Heart left ventricle (tissue), 16 donors: ENCODE data around the gene FBXO21. TPM values are rescaled to one million over a fixed set of nuclear protein-coding genes. Genes with fewer than 3 reads are reported as not detected.

Source experiments
- ATAC-seq, 4 donors: fragments of 200-7000 bp; cut with Tn5 transposase; one replicate each; pipeline ENCODE4 v1.9.1; 2020 to 2022; ENCODE audit warnings: moderate library complexity in 4 of 4, mild to moderate bottlenecking in 3 of 4, moderate number of reproducible peaks in 1 of 4
- DNase-seq, 5 donors: peaks; one replicate each; pipeline ENCODE4 v3.0.0-alpha.2; 2020
- H3K27ac ChIP-seq, 12 donors: fragments of 200-600 bp; sonication (generic) in 4 of 12; one replicate each; pipeline versions ENCODE4 v1.5.0 to v1.8.0; 2016 to 2022; ENCODE audit warnings: mild to moderate bottlenecking in 2 of 12
- H3K27me3 ChIP-seq, 9 donors: fragments of 200-600 bp; sonication (generic) in 2 of 9; one replicate each; pipeline versions ENCODE4 v1.5.1 to v1.8.0; 2016 to 2022; ENCODE audit warnings: mild to moderate bottlenecking in 3 of 9
- H3K36me3 ChIP-seq, 9 donors: fragments of 200-600 bp; sonication (generic) in 2 of 9; one replicate each; pipeline versions ENCODE4 v1.5.0 to v1.8.0; 2018 to 2022; ENCODE audit warnings: mild to moderate bottlenecking in 2 of 9
- H3K4me1 ChIP-seq, 12 donors: fragments of 200-600 bp; sonication (generic) in 4 of 12; one replicate each; pipeline versions ENCODE4 v1.5.0 to v1.8.0; 2016 to 2022; ENCODE audit warnings: mild to moderate bottlenecking in 3 of 12
- H3K4me3 ChIP-seq, 12 donors: fragments of 200-600 bp; sonication (generic) in 4 of 12; one replicate each; pipeline versions ENCODE4 v1.5.0 to v1.8.0; 2017 to 2022; ENCODE audit warnings: mild to moderate bottlenecking in 9 of 12, moderate library complexity in 4 of 12
- H3K9me3 ChIP-seq, 12 donors: fragments of 200-600 bp; sonication (generic) in 4 of 12; one replicate each; pipeline versions ENCODE4 v1.5.0 to v1.8.0; 2016 to 2022; ENCODE audit warnings: mild to moderate bottlenecking in 1 of 12
- POLR2A ChIP-seq, 2 donors: fragments of 450-650 bp; IDR thresholded peaks; one replicate each; pipeline ENCODE4 v1.6.1; 2017; ENCODE audit warnings: antibody characterized with exemption in 2 of 2, mild to moderate bottlenecking in 2 of 2, moderate library complexity in 2 of 2
- WGBS, 4 donors: extraction: QIAGEN DNeasy Blood & Tissue Kit in 2 of 4; methylation state at CpG; one replicate each; pipeline versions ENCODE4 v1.1.5 to v1.1.7; 2013 to 2018; 5-methylcytosine and 5-hydroxymethylcytosine counted together
- intact Hi-C, 10 donors: fragments of 100-400 bp; cut with DNase I; formaldehyde crosslinking; loops; one replicate each; pipeline versions ENCODE4 v1.11.1 to v1.14.2; 2022
- polyA plus RNA-seq, 2 donors: library from polyadenylated mRNA; stranded (reverse); fragments of 200-250 nt; gene quantifications; one replicate each; pipeline ENCODE4 v1.2.3, GENCODE V29; 2013
- total RNA-seq, 9 donors: library from RNA; depleted of rRNA in 2 of 9; stranded (reverse); fragments of >200 nt in 2 of 9; fragmentation: NEBNext Ultra II Directional in 3 of 9; extraction: Animal tissue kit (Norgen Biotek cat#: 25700) in 3 of 9; gene quantifications; one replicate each; pipeline versions ENCODE4 v1.1.0 to v1.2.4, GENCODE V29; 2016 to 2023
- TF ChIP-seq, protein P1 (sequence below), 12 donors: fragments of 200-600 bp; sonication (generic) in 4 of 12; IDR thresholded peaks; one replicate each; pipeline versions ENCODE4 v1.5.0 to v1.8.0; 2018 to 2022; ENCODE audit warnings: antibody characterized with exemption in 12 of 12, mild to moderate bottlenecking in 5 of 12
- donor health status: ischemic (EF 13 %, LVEDD 7.1; RV severe dilation, severe dysfunction).
- donor health status: healthy with polysubstance abuse.
- donor health status: DM: no; HTN: yes; CAD: no.
- donor health status: DM: no; HTN: no; CAD: no.
- donor health status: ischemic (EF 25% LVEDD 6.9; RV normal size, moderate dysfunction).
- donor health status: ischemic (EF 25% LVEDD 5.7; RV mildly dilated, moderate dysfunction).
- donor health status: healthy.
- donor health status: DM: yes; HTN: yes; CAD: no.
- donor health status: ischemic (EF 35%, LVEDD 5.7; RV mildly dilated, moderate dysfunction).
- donor health status: nonischemic (EF 11% LVEDD 7.7; RV severe dilation, severe dysfunction).
- donor health status: DM: yes; HTN: yes; CAD: no.
- donor health status: PGD.
- donor health status: ischemic (EF 29% LVEDD 5.4; RV normal size, mild dysfunction).
- donor health status: nonischemic (EF 23%, LVEDD 6.1; RV moderate dilation, normal function).

The FBXO21 gene
- total and polyA plus RNA-seq, 11 donors, result 10.9 to 82.4 (median 44.1) TPM

DNA sequence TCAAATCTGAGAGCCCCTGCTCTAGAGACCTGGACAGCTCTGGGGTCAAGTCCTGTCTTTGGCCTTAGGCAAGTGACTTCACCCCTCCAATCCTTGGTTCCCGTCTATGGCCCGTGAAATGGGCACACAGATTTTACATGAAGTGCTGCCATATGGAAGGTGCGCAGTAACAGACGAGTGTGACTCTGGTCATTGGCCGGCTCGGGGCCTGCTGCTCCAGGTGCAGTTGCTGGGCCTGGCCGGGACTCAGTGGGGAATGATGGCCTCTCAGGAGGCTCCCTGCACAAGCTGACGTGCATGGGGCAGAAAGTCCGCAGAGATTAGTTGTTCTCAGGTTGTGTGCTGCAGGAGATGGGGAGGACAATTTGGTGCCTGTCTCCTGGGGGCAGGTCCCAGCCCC, 77.0 kb downstream of the FBXO21 start:
- H3K27ac ChIP-seq, result no peak overlapping the region
- ATAC-seq (no peak), DNase-seq (peak in 1 of 5 donors; percentile 11)
- H3K9me3 ChIP-seq, result peaks cover 0 to 3% (median 0%) of the 10 kb centered on the region in 12 donors
- H3K4me1 ChIP-seq, result peaks cover 0 to 13% (median 5%) of the 10 kb centered on the region in 12 donors
- H3K27me3 ChIP-seq, result no peaks in the 10 kb centered on the region
- intact Hi-C loops, result loop anchor here in 3 of 10 donors (10.0 kb wide), 2 partner anchors 88 to 408 kb away; no protein-coding TSS in a partner anchor
- TF ChIP-seq POLR2A (IDR thresholded peaks at IDR 0.05), result no peak
- TF ChIP-seq, protein P1, sequence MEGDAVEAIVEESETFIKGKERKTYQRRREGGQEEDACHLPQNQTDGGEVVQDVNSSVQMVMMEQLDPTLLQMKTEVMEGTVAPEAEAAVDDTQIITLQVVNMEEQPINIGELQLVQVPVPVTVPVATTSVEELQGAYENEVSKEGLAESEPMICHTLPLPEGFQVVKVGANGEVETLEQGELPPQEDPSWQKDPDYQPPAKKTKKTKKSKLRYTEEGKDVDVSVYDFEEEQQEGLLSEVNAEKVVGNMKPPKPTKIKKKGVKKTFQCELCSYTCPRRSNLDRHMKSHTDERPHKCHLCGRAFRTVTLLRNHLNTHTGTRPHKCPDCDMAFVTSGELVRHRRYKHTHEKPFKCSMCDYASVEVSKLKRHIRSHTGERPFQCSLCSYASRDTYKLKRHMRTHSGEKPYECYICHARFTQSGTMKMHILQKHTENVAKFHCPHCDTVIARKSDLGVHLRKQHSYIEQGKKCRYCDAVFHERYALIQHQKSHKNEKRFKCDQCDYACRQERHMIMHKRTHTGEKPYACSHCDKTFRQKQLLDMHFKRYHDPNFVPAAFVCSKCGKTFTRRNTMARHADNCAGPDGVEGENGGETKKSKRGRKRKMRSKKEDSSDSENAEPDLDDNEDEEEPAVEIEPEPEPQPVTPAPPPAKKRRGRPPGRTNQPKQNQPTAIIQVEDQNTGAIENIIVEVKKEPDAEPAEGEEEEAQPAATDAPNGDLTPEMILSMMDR (IDR thresholded peaks at IDR 0.05), result no peak
- no peaks in the 10 kb centered on the region for H3K36me3 ChIP-seq
- no peak overlapping the region for H3K4me3 ChIP-seq
- WGBS, 4 donors, result 96 to 98% (median 97%) methylated on average over 5 to 9 of the region's 9 CpGs

DNA sequence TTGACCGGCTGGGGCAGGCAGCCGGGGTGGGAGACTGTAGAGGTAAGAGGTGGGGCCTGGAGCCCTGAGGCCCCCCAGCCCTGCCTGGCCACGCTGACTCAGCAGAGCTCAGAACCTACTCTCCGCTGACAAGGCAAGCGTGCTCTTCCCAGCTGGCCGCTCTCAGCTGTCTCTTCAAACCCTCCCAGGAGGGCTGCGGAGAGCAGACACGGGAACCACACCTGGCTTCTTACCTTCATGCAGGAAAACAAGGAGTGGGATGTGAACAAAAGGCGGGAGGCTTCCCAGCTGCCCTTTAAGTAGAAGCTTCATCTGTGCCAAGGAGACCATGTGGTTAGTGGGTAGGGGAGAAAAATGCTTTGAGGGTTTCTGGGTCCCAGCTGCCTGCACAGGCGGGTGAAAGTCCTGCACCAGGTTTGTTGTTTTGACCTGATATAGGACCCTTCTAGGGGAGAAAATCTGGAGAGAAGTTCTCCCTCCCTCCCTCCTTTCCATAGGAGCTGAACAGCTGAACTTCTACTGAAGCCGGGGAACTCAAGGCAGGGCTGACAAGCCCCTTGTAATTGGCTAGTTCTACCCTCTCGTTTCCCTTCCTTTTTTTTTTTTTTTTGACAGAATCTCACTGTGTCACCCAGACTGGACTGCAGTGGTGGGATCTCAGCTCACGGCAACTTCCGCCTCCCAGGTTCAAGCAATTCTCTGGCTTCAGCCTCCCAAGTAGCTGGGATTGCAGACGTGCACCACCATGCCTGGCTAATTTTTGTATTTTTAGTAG, 78.3 kb downstream of the FBXO21 start:
- no peak for TF ChIP-seq POLR2A (IDR thresholded peaks at IDR 0.05)
- no peak overlapping the region for H3K27ac ChIP-seq
- DNase-seq, result peak in 1 of 5 donors; percentile 10
- H3K27me3 ChIP-seq, result no peaks in the 10 kb centered on the region
- ATAC-seq, result no peak
- no peaks in the 10 kb centered on the region for H3K36me3 ChIP-seq
- H3K9me3 ChIP-seq, result no peaks in the 10 kb centered on the region
- no peak overlapping the region for H3K4me3 ChIP-seq
- 75 to 83% (median 80%) methylated on average over 13 to 15 of the region's 15 CpGs for WGBS, 4 donors
- H3K4me1 ChIP-seq, result peaks cover 0 to 9% (median 0%) of the 10 kb centered on the region in 12 donors
- intact Hi-C loops, result loop anchor here in 3 of 10 donors (10.0 kb wide), 2 partner anchors 87 to 407 kb away; no protein-coding TSS in a partner anchor

DNA sequence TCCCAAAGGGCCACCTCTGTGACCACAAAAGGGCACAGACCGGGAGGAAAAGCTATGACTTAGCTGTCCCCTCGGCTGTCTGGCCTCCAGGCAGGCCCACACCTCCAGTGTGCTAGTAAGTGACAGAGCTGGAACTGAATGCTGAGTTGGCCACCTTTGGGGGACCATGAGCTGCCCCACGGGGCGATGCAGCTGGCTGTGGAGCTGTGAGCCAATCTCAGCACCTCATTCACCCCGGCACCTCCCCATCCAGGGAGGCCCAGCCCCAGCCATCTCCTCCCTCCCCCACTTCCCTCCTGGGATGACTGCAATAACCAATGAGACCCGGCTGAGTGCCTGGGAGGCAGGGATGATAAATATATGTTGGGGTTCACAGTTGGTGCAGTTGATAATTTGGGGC, 78.9 kb downstream of the FBXO21 start:
- peak in 1 of 5 donors; percentile 6 for DNase-seq
- no peak overlapping the region for H3K4me3 ChIP-seq
- H3K4me1 ChIP-seq, result peaks cover 0 to 9% (median 0%) of the 10 kb centered on the region in 12 donors
- no peaks in the 10 kb centered on the region for H3K36me3 ChIP-seq
- WGBS, 4 donors, result 51 to 70% (median 56%) methylated on average over 5 to 6 of the region's 6 CpGs
- TF ChIP-seq, protein P1 (IDR thresholded peaks at IDR 0.05), result no peak
- no peak for TF ChIP-seq POLR2A (IDR thresholded peaks at IDR 0.05)
- no peaks in the 10 kb centered on the region for H3K27me3 ChIP-seq
- intact Hi-C loops, result loop anchor here in 3 of 10 donors (10.0 kb wide), 2 partner anchors 87 to 407 kb away; no protein-coding TSS in a partner anchor
- ATAC-seq, result no peak
- no peaks in the 10 kb centered on the region for H3K9me3 ChIP-seq
- H3K27ac ChIP-seq, result no peak overlapping the region

DNA sequence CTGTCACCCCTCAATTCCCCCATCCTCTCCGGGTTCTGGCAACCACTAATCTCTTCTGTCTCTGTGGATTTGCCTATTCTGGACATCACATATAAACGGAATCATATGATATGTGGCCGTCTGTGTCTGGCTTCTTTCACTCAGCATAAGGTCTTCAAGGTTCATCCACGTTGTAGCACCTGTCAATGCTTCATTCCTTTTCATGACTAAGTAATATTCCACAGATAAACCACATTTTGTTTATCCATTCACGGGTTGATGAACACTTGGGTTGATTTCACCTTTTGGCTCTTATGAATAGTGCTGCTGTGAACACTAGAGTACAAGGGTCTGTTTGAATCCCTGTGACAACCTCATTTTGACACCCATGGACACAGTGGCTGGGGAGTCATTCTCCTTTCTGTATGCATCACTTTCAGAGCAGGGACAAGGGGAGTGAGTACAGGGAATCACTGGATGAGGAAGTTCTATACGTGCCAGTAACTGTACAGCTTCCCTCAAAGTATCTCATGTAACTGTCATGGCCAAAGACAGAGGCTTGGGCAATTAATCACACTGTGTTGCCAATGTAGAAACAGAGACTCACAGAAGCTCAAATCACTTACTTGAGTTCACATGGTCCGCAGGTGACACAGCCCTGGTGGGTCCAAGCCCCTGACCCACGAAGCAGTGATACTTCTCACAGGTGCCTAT, 80.2 kb downstream of the FBXO21 start:
- no peak overlapping the region for H3K27ac ChIP-seq
- no peaks in the 10 kb centered on the region for H3K36me3 ChIP-seq
- TF ChIP-seq, protein P1 (IDR thresholded peaks at IDR 0.05), result no peak
- no peak for TF ChIP-seq POLR2A (IDR thresholded peaks at IDR 0.05)
- peaks cover 0 to 7% (median 0%) of the 10 kb centered on the region in 12 donors for H3K4me1 ChIP-seq
- WGBS, 4 donors, result 80 to 83% (median 83%) methylated on average over 7 to 8 of the region's 8 CpGs
- ATAC-seq (no peak), DNase-seq (no peak)
- intact Hi-C loops, result loop anchor here in 3 of 10 donors (10.0 kb wide), 2 partner anchors 85 to 405 kb away; no protein-coding TSS in a partner anchor
- no peaks in the 10 kb centered on the region for H3K27me3 ChIP-seq
- no peaks in the 10 kb centered on the region for H3K9me3 ChIP-seq
- H3K4me3 ChIP-seq, result no peak overlapping the region
